COLO668 (cell line): ENCODE results near the gene RASL11B.

Experiments
- DNase-seq: peaks from one replicate; lab custom pipeline; 2025; ENCODE audit not compliant: unreplicated experiment; lab: John Stamatoyannopoulos, UW

The RASL11B gene

GRCh38 chr4:52842792-52843191, 19.3 kb upstream of the RASL11B start:
- no peak for DNase-seq

GRCh38 chr4:52843351-52843750, 18.8 kb upstream of the RASL11B start:
- DNase-seq: no peak

GRCh38 chr4:52843958-52844357, 18.2 kb upstream of the RASL11B start:
- no peak for DNase-seq

GRCh38 chr4:52844596-52844995, 17.5 kb upstream of the RASL11B start:
- no peak for DNase-seq

GRCh38 chr4:52846502-52846901, 15.6 kb upstream of the RASL11B start:
- no peak for DNase-seq

GRCh38 chr4:52848254-52848653, 13.9 kb upstream of the RASL11B start:
- DNase-seq: no peak

GRCh38 chr4:52850406-52851124, 11.6 kb upstream of the RASL11B start:
- DNase-seq: no peak

GRCh38 chr4:52852041-52852440, 10.1 kb upstream of the RASL11B start:
- DNase-seq: no peak

GRCh38 chr4:52852711-52853110, 9.4 kb upstream of the RASL11B start:
- no peak for DNase-seq

GRCh38 chr4:52853351-52853750, 8.8 kb upstream of the RASL11B start:
- no peak for DNase-seq

GRCh38 chr4:52856801-52857200, 5.3 kb upstream of the RASL11B start:
- DNase-seq: no peak

GRCh38 chr4:52860361-52860760, 1.8 kb upstream of the RASL11B start:
- DNase-seq: no peak

- DNase-seq: no peak
Observed at GRCh38 chr4:52861171-52861823, 820 bp upstream of the RASL11B start.

- no peak for DNase-seq
Observed at GRCh38 chr4:52862639-52863161, 583 bp downstream of the RASL11B start.

GRCh38 chr4:52863324-52863723, 1.2 kb downstream of the RASL11B start:
- no peak for DNase-seq

- peak; percentile 38 for DNase-seq
Observed at GRCh38 chr4:52864793-52865192, 2.7 kb downstream of the RASL11B start.

GRCh38 chr4:52865300-52865699, 3.2 kb downstream of the RASL11B start:
- DNase-seq: peak; percentile 38

- DNase-seq: no peak
Observed at GRCh38 chr4:52866734-52867133, 4.6 kb downstream of the RASL11B start.

- DNase-seq: no peak
Observed at GRCh38 chr4:52867163-52867562, 5.0 kb downstream of the RASL11B start.

- DNase-seq: no peak
Observed at GRCh38 chr4:52868133-52868532, 6.0 kb downstream of the RASL11B start.

- DNase-seq: peak; percentile 20
Observed at GRCh38 chr4:52869196-52869595, 7.1 kb downstream of the RASL11B start.

- DNase-seq: no peak
Observed at GRCh38 chr4:52869656-52870055, 7.5 kb downstream of the RASL11B start.
